ENCODE data around the gene GLYAT.

Gene GLYAT

GRCh38 chr11:58731819-58732218 lies at the start of gene GLYAT:
TSS of gene GLYAT (minus strand) at chr11:58731943. CDS start at chr11:58724496, 7,447 bp downstream.
- DNase-seq: no peak

- DNase-seq: no peak
Observed at GRCh38 chr11:58781345-58781744, 49.6 kb upstream of the GLYAT start.

GRCh38 chr11:58780578-58780977 lies 48.8 kb upstream of the GLYAT start:
- DNase-seq: no peak

- DNase-seq: no peak
Observed at GRCh38 chr11:58776891-58777710, 45.4 kb upstream of the GLYAT start.

GRCh38 chr11:58775066-58775708 lies 43.4 kb upstream of the GLYAT start:
- no peak for DNase-seq

GRCh38 chr11:58774164-58774593 lies 42.4 kb upstream of the GLYAT start:
- DNase-seq: no peak

- DNase-seq: no peak
Observed at GRCh38 chr11:58773337-58773736, 41.6 kb upstream of the GLYAT start.

- no peak for DNase-seq
Observed at GRCh38 chr11:58772329-58773285, 40.9 kb upstream of the GLYAT start.

GRCh38 chr11:58771458-58771855 lies 39.7 kb upstream of the GLYAT start:
- no peak for DNase-seq

GRCh38 chr11:58770627-58771457 lies 39.1 kb upstream of the GLYAT start:
- no peak for DNase-seq

- DNase-seq: no peak
Observed at GRCh38 chr11:58770166-58770565, 38.4 kb upstream of the GLYAT start.

GRCh38 chr11:58769308-58769707 lies 37.6 kb upstream of the GLYAT start:
- DNase-seq: no peak

GRCh38 chr11:58768137-58768536 lies 36.4 kb upstream of the GLYAT start:
- no peak for DNase-seq

GRCh38 chr11:58765078-58765477 lies 33.3 kb upstream of the GLYAT start:
- no peak for DNase-seq

GRCh38 chr11:58763120-58763490 lies 31.4 kb upstream of the GLYAT start:
- no peak for DNase-seq

- no peak for DNase-seq
Observed at GRCh38 chr11:58762284-58763119, 30.8 kb upstream of the GLYAT start.

- no peak for DNase-seq
Observed at GRCh38 chr11:58757439-58757838, 25.7 kb upstream of the GLYAT start.

GRCh38 chr11:58745705-58746364 lies 14.1 kb upstream of the GLYAT start:
- no peak for DNase-seq

GRCh38 chr11:58744988-58745704 lies 13.4 kb upstream of the GLYAT start:
- no peak for DNase-seq

All from femur (tissue), 1 donor.